ENCODE results near the gene FBXO36. TPM values are rescaled to one million over a fixed set of nuclear protein-coding genes. Genes with fewer than 3 reads are reported as not detected.

FBXO36 gene
- total and polyA plus RNA-seq, 2 of the 13 experiments (the other 11 are each of a cell fraction or from before 2014, with no cell fraction given) = 2.8 TPM

GRCh38 chr2:229955663-229956062 lies 33.4 kb downstream of the FBXO36 start:
- Histone ChIP-seq H3K4me1 (ENCODE audit: insufficient read depth, low read length) (peaks cover 11% of the 10 kb centered on the region), H3K27me3 (ENCODE audit: control insufficient read depth in 1 of 2, insufficient read depth in 2 of 2, low read length in 2 of 2) (no peaks in the 10 kb centered on the region), H3K9me3 (ENCODE audit: low read length) (no peaks in the 10 kb centered on the region), H3K36me3 (replicated peaks in 1 of 2; ENCODE audit: control insufficient read depth in 1 of 2, insufficient read depth in 2 of 2, low read length in 2 of 2) (no peaks in the 10 kb centered on the region), H3K27ac (ENCODE audit: extremely low read length, insufficient read depth, low read length) (no peak overlapping the region), H3K4me2 (ENCODE audit: low read depth, low read length) (no peak overlapping the region), H4K20me1 (ENCODE audit: insufficient read depth, low read length) (no peaks in the 10 kb centered on the region), H3K9ac (ENCODE audit: insufficient read depth, low read depth, low read length) (no peak overlapping the region), H2AFZ (ENCODE audit: low read length) (no peak overlapping the region), H3K4me3 (replicated peaks in 1 of 3; ENCODE audit: insufficient read depth in 1 of 3, low read depth in 2 of 3, low read length in 3 of 3) (no peak overlapping the region), H3K79me2 (ENCODE audit: insufficient read depth, low read length) (no peaks in the 10 kb centered on the region)
- TF ChIP-seq ATF5 (CRISPR knock-in tag; IDR thresholded peaks at IDR 0.05; ENCODE audit: low read depth) = no peak
- no peak for TF ChIP-seq ZNF232 (CRISPR knock-in tag; IDR thresholded peaks at IDR 0.05; ENCODE audit: borderline replicate concordance)
- no peak for TF ChIP-seq HCFC1 (IDR thresholded peaks at IDR 0.05; ENCODE audit: low read depth, low read length)
- TF ChIP-seq HNRNPK (IDR thresholded peaks at IDR 0.05; ENCODE audit: low read depth, low read length, poor library complexity, severe bottlenecking) = no peak
- no peak for TF ChIP-seq SPEN (CRISPR knock-in tag; IDR thresholded peaks at IDR 0.05; ENCODE audit: low read depth)
- TF ChIP-seq, protein P1, sequence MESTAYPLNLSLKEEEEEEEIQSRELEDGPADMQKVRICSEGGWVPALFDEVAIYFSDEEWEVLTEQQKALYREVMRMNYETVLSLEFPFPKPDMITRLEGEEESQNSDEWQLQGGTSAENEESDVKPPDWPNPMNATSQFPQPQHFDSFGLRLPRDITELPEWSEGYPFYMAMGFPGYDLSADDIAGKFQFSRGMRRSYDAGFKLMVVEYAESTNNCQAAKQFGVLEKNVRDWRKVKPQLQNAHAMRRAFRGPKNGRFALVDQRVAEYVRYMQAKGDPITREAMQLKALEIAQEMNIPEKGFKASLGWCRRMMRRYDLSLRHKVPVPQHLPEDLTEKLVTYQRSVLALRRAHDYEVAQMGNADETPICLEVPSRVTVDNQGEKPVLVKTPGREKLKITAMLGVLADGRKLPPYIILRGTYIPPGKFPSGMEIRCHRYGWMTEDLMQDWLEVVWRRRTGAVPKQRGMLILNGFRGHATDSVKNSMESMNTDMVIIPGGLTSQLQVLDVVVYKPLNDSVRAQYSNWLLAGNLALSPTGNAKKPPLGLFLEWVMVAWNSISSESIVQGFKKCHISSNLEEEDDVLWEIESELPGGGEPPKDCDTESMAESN (CRISPR knock-in tag; conservative IDR thresholded peaks at IDR 0.05) = no peak
- no peak for TF ChIP-seq TP53 (CRISPR knock-in tag; conservative IDR thresholded peaks at IDR 0.05)
- no peak for TF ChIP-seq TGIF2 (CRISPR knock-in tag; IDR thresholded peaks at IDR 0.05)
- TF ChIP-seq ZNF546 (CRISPR knock-in tag; conservative IDR thresholded peaks at IDR 0.05) = no peak
- no peak for TF ChIP-seq ZNF780A (CRISPR knock-in tag; IDR thresholded peaks at IDR 0.05)
- TF ChIP-seq, protein P2, sequence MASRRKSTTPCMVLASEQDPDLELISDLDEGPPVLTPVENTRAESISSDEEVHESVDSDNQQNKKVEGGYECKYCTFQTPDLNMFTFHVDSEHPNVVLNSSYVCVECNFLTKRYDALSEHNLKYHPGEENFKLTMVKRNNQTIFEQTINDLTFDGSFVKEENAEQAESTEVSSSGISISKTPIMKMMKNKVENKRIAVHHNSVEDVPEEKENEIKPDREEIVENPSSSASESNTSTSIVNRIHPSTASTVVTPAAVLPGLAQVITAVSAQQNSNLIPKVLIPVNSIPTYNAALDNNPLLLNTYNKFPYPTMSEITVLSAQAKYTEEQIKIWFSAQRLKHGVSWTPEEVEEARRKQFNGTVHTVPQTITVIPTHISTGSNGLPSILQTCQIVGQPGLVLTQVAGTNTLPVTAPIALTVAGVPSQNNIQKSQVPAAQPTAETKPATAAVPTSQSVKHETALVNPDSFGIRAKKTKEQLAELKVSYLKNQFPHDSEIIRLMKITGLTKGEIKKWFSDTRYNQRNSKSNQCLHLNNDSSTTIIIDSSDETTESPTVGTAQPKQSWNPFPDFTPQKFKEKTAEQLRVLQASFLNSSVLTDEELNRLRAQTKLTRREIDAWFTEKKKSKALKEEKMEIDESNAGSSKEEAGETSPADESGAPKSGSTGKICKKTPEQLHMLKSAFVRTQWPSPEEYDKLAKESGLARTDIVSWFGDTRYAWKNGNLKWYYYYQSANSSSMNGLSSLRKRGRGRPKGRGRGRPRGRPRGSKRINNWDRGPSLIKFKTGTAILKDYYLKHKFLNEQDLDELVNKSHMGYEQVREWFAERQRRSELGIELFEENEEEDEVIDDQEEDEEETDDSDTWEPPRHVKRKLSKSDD (CRISPR knock-in tag; IDR thresholded peaks at IDR 0.05; ENCODE audit: low read depth) = no peak
- ATAC-seq = no peak
- DNase-seq (ENCODE audit: low spot score) = no peak
- CTCF ChIA-PET (ENCODE audit: low intra/inter-chr PET ratio, low total read pairs) = no interaction called here
- intact Hi-C loops (cut with micrococcal nuclease; ENCODE audit: unreplicated experiment) (no loop called here), in situ Hi-C loops (cut with HindIII; ENCODE audit: extremely low pct_ligation_motif_present, low pct_unique_long_range_greater_than_20kb) (no loop called here)
- POLR2A ChIA-PET = no interaction called here
- WGBS (ENCODE audit: low lambda C conversion rate) = 43% methylated on average over 1 of the region's 1 CpG
- no TSS peak for BruUV-seq (replicated peaks)
- FAIRE-seq = no peak

All from HepG2 (cell line).